HL-60/S4 treated with retinoic acid at 250 ng/mL for 4 days and 3 days (cell line): ENCODE data around the gene ALDH1A2.

Experiments used
- in situ Hi-C: fragments of 300-500 bp; cut with MboI; formaldehyde crosslinking; loops from 2 replicates; pipeline ENCODE4 v1.7.0; 2022; ENCODE audit warnings: low sequenced_read_pairs

Gene ALDH1A2

DNA sequence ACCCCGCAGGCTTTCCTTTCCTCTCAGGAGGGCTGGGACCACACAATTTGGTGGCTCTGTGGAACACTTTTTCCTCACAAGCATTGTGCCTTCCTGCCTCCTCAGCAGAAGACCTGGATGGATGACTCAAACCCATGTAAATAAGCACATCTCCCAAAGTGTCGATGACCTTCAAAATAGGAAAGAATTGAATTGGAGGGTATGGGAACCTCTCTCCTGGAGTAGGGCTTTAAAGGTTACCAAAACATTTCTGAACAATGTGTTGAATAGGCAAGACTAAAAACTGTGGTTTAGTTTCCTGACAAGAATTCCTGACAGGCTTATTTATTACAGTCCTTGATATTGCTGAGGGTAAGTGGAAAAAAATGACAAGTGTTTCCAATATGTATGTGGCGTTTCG is 118.2 kb downstream of the ALDH1A2 start:
- in situ Hi-C loops: no loop called here

GRCh38 chr15:57946491-57947048 is 118.9 kb downstream of the ALDH1A2 start:
- in situ Hi-C loops: no loop called here

- in situ Hi-C loops: no loop called here
Measured at GRCh38 chr15:57945616-57946015, 119.9 kb downstream of the ALDH1A2 start.

DNA sequence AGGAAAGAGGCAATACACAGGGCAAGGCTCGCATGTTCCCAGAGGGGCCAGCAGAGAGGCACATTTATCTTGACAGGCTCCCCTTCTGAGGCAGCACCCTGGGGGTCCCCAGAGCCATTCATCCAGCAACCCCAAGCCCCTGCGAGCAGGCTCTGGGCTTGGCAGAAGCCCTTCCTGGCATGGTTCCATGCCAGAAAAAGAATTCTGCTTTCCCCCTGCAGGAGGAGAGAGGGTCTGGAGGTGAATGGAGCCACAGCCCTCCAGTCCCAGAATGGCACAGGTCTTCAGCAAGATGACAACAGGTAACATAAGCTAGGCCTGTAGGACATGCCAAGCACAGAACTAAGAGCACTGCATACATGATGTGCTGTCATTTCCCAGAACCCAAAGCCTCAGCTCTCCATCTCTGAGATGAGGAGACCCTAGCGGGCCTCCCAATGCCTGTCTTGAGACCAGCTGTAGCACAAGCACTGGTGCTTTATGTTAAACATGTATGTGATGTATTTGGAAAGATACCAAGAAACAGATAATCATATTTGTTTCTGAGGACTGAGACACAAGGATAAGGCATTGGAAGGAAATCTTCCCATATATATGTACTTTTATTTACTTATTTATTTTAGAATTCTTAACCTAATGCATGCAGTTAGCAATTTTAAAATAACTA is 121.6 kb downstream of the ALDH1A2 start:
- in situ Hi-C loops: no loop called here

GRCh38 chr15:57943171-57943570 is 122.3 kb downstream of the ALDH1A2 start:
- in situ Hi-C loops: no loop called here

GRCh38 chr15:57941816-57942215 is 123.7 kb downstream of the ALDH1A2 start:
- in situ Hi-C loops: no loop called here

GRCh38 chr15:57932348-57932747 is 133.2 kb downstream of the ALDH1A2 start:
- in situ Hi-C loops: no loop called here

DNA sequence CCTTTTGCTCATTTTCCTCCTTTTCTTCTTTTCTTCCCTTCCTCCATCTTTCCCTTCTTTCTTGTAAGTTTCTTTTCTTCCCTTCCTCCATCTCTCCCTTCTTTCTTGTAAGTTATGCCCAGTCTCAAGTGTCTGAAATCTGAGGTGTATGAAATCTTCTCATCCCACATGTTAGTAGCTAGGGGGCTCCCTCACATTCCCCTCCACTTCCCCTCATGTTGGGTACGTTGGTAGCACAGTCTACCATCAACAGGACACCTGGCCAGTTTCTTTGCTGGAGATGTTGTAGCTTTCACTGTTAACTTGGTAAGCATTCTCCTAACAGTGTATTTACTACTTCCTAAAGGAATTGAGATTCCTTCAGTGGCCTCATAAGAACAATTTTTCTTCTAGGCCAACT is 133.9 kb downstream of the ALDH1A2 start:
- in situ Hi-C loops: no loop called here

GRCh38 chr15:57927091-57927631 is 138.3 kb downstream of the ALDH1A2 start:
- in situ Hi-C loops: no loop called here

GRCh38 chr15:57925650-57926049 is 139.9 kb downstream of the ALDH1A2 start:
- in situ Hi-C loops: no loop called here

GRCh38 chr15:57924598-57924997 is 140.9 kb downstream of the ALDH1A2 start:
- in situ Hi-C loops: no loop called here

DNA sequence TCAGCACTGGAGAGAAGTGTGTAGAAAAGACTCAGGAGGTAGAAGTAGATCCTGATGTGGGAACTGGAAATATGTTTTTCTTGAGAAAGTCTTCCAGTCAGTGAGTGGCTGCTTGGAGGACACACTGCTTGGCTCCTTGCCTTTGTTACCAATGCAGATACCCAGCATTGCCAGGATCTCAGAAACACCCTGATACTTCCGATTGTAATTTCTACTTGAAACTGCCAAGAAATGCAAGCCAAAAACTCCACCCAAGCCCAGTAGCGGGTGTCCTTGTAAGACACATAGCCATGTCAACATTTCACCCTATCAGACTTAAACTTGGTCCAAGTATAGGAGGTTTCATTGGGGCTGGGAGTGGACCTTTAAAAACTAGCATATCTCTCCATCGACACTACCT is 141.8 kb downstream of the ALDH1A2 start:
- in situ Hi-C loops: no loop called here

GRCh38 chr15:57923306-57923705 is 142.2 kb downstream of the ALDH1A2 start:
- in situ Hi-C loops: no loop called here

DNA sequence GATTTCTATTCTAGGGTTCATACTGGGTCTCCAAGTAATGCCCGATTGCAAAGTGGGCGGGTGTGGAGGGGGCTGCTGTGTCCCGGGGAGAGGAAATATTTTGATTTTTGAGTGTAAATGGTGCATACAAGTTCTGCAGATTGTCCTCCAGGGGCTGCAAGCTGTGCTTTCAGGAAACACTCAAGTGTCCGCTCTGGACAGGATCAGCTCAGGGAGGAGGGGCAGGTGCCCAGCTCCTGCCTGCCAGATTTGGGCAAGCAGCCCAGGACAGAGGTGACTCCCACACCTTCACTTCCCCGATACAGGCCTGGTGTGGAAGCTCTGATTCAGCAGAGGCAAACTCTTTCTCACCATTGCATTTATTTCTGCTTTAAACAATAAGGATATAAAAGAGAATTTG is 142.7 kb downstream of the ALDH1A2 start:
- in situ Hi-C loops: no loop called here

DNA sequence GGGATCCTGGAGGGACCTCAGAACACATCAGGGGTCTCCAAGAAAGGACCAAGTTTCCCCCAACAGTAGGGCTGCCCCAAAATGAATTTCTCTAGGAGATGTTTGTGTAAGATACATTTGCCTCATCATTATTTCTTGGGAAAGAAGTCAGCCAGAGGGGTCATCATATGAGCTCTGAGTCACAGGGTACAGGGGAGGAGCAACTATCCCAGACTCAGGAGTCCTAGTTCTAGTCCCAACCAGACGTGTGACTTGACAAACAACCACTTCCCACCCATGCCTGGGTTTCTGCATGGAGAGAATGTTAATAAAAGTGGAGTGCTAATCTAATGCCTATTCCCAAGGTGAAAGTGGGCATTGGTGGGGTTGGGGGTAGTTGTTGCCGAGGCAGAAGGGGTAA is 144.1 kb downstream of the ALDH1A2 start:
- in situ Hi-C loops: no loop called here

GRCh38 chr15:57920911-57921310 is 144.6 kb downstream of the ALDH1A2 start:
- in situ Hi-C loops: no loop called here

DNA sequence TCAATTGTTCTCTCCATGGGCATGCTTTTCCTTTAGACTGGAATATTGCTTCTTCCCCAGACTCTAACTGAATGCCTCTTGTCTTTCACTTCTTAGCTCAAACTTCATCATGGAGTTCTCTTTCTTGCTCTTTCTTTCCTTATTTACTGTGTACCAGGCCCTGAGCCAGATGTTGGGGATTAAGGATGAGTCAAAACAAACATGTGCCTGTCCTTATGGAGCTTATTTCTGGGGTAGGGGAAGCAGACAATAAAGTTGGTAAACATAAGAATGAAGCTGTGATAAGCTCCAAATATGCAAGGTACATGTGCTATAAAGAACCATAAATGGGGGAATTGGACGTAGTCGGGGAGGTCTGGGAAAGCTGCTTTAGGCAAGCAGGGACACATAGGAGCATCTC is 145.8 kb downstream of the ALDH1A2 start:
- in situ Hi-C loops: no loop called here

- in situ Hi-C loops: no loop called here
Measured at GRCh38 chr15:57917998-57918397, 147.5 kb downstream of the ALDH1A2 start.

DNA sequence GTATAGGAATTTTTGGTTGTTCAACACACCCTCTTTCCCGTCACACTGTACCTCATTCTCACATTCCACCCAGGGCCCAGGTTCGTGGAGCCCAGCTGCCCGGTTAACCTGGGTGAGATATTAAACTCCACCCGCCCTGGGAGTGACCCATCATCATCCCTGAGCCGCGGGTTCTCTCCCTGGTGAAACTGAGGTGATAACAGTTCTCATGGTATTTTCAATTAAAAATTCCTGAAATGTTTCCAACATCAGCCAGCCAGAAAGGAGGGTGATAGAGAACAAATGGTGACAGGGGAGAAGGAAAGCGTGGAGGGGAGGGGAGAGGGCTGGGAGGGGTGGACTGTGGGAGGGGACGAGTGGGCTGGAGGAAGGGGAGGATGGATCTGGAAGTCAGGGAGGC is 148.8 kb downstream of the ALDH1A2 start:
- in situ Hi-C loops: no loop called here

DNA sequence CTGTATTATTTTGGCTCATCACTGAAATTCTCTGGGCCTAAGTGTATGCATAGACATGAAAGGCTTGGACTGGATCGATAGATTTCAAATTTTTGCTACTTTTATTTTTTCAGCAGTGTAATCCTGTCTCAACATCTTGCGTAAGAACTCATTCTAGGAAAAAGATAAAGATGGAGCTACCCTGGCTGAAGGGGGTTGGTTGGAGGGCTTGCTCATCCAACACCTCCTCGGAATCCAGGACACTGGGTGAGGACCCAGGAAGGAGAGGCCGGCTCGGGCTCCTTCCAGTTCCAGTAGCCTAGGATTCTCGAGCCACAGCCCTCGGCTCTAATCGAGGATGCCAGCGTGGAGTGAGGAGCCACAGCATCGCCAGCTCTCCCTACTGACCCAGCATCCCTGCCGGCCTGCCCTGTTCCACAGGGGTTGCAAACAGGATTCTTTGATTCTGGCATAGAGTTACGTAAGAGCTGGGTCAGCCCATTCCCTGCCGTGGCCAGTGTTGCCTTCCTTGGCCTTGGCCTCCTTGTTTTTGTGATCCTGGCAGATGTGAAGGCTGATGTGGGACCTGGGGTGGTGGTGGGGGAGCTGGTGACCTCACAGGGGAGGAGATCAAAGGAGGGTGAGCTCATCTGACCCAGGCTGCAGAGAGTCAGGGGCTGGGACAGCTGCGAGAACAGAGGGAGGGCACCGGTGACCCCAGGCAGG is 149.5 kb downstream of the ALDH1A2 start:
- in situ Hi-C loops: no loop called here

GRCh38 chr15:57914350-57915055 is 151.0 kb downstream of the ALDH1A2 start:
- in situ Hi-C loops: no loop called here
